ENCODE measurements around the gene REV1.
"Not testable (repeated sequence)": the region's sequence is repeated elsewhere in the genome, so short reads cannot be mapped to it uniquely, and the experiment has no call there.

The REV1 gene

DNA sequence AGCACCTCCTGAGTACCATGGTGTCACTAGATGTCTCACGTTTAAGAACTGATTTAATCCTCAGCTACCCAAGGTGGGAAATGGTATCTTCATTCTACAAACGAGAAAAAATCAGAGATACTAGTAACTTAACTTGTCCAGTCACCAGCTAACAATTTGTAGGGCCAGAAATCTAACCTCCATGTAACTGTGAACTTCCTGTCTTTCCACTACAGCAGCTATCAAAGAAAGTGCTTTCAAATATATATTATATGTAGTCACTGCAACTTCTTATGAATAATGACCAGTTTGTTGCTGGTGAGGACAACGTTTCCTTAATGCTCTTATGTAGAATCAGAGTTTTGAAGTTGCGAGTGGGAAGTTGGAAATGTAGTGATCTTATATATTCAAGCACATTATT is 1.9 kb downstream of the REV1 start:
- DNase-seq (ENCODE audit: low read depth in 1 of 2, low spot score in 1 of 2) = no peak

DNA sequence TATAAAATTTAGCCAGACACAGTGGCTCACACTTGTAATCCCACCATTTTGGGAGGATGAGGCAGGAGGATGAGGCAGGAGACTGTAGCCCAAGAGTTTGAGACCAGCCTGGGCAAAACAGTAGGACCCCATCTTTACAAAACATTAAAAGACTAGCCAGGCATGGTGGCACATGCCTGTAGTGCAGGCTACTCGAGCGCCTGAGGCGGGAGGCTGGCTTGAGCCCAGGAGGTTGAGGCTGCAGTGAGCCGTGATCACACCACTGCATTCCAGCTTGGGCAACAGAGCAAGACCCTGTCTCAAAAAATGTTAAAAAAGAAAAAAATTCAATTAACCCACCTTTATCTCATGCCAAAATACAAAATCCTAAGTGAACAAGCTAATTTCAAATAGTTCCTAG is 4.0 kb downstream of the REV1 start:
- DNase-seq (ENCODE audit: low read depth in 1 of 2, low spot score in 1 of 2) = no peak

DNA sequence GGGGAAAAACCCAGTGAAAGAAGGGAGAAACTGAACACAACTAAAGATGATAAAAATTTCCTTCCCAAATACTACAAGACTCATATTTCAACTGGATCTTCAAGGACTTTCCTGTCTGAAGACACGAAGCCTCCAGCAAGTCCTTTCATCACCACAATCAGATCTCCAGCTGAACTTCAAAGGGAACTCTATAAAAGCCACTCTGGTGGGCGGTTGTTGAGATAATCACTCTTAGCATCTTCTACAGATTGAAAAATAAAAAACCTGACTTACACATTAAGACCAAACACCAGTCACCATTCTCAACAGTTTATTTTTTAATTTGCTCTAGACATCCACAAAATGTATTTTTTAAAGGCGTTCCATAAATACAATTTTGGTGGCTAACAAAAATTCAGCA is 4.4 kb downstream of the REV1 start:
- DNase-seq (ENCODE audit: low read depth in 1 of 2, low spot score in 1 of 2) = no peak

DNA sequence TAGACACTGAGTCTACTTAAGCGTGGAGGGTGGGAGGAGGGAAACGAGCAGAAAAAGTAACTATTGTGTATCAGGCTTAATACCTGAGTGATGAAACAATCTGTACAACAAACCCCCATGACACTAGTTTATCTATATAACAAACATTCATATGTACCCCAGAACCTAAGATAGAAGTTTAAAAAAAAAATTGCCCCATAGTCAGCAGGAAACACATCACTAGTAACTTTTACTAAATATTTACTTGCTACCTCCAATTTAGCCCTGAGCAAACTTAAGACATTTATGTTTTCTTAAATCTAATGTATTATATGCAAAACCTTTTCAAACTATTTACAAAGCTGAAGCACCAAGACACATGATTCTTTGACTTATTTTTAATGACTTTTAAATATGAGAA is 5.6 kb downstream of the REV1 start:
- DNase-seq (ENCODE audit: low read depth in 1 of 2, low spot score in 1 of 2) = no peak

DNA sequence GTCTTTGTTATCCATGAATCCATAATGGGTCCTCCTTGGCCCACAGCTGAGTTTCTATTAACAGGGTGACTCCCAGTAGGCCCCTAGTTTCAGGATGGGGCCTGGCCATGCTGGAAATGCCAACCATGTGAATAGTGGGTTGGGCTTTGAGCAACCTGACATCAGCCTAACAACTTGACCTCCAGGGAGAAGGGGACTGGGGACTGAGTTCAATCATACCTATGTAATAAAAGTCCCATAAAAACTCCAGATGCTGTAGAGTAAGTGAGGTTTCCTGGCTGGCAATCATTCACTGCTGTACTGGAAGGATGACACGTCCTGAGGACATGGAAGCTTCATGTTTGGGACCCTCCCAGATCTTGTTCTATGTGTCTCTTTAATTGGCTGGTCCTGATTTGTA is 7.9 kb downstream of the REV1 start:
- no peak for DNase-seq (ENCODE audit: low read depth in 1 of 2, low spot score in 1 of 2)

DNA sequence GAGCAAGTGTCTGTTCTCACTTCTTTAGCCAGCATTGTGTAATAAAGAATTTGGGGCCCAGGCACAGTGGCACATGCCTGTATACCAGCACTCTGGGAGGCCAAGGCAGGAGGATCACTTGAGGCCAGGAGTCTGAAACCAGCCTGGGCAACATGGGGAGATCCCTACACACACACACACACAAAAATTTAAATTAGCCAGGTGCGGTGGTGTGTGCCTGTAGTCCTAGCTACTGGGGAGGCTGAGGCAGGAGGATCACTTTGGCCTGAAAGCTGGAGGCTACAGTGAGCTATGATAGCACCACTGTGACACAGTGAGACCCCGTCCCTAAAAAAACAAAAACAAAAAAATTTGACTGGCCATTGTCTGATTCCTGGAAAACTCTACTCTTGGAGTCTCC is 8.3 kb downstream of the REV1 start:
- DNase-seq (ENCODE audit: low read depth in 1 of 2, low spot score in 1 of 2) = no peak

DNA sequence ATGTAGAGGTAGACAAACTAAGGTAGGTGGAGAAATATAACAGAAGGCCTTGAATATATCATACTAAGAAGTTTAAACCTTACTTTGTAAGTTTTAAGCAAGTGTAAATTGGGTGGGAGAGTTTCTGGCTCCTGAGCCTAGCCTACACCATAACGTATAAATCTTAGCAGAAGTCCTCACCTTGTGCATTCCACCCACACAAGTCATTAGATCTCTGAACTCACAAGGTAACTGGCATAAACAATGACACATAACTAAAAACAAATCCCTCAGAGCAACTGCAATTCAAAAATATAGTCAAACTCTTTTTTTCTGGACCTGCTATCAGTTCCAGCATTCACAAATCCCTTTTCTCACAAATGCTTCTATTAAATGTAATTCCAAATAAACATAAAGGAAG is 9.4 kb downstream of the REV1 start:
- no peak for DNase-seq (ENCODE audit: low read depth in 1 of 2, low spot score in 1 of 2)

DNA sequence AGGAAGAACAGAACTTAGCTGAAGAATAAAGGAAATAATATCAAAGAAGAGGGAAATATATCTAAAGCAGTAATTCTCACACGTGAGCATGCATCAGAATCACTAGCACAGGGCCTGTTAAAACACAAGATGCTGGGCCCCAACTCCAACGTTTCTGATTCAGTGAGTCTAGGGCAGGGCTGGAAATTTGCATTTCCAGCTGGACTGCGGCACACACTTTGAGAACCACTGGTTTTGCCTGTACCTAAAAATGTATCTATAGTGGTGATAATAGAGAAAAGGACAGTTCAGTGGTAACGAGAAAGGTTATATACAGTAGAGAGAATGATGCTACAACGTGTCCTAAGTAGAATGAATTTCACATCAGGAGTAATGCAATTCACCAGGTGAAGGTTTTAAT is 11.2 kb downstream of the REV1 start:
- DNase-seq (ENCODE audit: low read depth in 1 of 2, low spot score in 1 of 2) = no peak

DNA sequence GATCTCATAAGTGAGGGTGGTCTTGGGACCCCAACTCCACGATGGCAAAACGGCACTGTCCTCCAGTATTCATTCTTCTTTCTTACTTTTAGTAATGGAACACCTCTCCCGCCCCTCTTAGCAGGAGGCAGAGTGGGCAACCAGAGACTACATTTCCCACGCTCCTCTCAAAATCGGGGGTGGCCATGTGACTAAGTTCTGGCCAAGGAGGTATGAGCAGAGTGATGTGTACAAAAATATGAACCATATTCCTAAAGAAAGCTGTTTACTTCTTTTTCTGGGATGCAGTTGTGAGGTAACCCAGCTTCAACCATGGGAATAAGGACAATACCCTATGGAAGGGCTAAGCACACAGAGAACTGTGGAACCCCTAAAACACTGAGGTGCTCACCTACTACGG is 12.8 kb downstream of the REV1 start:
- no peak for DNase-seq (ENCODE audit: low read depth in 1 of 2, low spot score in 1 of 2)

DNA sequence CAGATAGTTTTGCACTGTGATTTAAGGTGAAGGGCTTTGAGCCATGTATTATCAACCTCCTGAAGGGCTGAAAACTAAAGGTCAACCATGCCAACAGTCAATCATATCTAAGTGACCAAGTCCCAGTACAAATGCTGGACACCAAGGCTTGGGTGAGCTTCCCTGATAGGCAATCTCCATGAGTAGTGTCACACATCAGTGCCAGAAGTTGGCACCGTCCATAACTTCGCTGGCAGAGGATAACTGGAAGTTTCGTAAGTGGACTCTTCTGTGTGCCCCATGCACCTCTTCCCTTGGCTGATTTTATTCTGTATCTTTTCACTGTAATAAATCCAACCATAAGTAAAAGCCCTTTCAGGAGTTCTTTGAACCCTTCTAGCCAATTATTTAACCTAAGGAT is 13.2 kb downstream of the REV1 start:
- no peak for DNase-seq (ENCODE audit: low read depth in 1 of 2, low spot score in 1 of 2)

DNA sequence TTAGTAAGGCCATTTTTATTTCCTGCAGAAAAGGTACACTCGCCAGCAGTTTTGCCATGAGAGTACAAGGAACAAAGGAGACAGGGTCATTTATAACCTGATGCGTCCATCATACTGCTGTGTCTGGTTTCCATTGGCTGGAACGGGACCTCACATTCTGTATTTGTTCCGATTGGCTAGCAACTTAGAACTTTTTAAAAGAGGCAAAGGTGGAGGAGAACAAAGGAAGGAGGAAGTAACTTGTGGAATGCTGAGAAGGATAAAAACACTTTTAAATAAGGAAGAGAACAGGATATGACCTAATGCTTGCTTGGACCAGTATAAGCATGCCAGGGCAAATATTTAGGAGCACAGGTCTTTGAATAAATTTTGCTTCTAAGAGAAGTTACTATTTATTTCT is 14.7 kb downstream of the REV1 start:
- DNase-seq (ENCODE audit: low read depth in 1 of 2, low spot score in 1 of 2) = not testable (repeated sequence)

DNA sequence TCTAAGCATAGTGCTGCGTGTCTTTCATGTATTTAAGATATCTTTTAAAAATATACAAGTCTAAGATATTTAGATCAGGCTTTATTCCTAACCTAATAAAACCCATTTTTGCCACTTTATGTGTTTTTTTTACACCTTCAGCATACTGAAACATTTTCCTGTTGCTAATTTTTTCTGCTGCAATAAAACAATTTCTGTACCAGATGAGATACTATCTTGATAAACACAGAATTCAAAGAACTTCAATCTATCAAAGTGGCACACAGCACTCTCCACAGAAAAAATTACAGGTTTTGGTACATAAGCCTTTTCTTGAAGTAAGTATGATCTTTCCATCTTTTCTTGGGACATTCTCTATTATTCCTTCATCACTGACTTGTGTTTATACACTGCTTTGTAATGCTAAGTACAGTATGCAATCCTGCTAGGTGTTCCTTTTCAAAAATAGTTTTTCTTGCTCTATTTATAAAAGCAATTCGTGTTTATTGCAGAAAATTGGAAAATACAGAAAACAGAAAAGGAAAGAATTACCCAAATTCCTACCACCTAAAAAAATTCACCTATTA is 16.2 kb downstream of the REV1 start:
- no peak for DNase-seq (ENCODE audit: low read depth in 1 of 2, low spot score in 1 of 2)

DNA sequence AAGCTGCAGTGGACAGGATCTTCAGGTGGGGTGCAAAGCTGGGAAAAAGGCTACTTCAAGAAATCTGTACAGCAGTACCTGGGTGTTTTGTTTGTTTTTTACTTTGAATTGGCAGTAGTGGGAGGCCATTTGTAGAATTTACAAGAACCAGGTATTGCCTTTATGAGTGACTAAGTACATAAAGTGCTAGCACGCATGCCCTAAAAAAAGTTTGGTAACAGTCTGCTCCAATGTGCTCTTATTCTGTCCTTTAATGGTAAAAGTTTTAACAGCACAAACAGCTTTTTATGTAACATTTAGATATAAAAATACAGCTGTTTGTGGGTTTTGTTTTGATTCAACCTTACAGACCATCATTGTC is 17.2 kb downstream of the REV1 start:
- no peak for DNase-seq (ENCODE audit: low read depth in 1 of 2, low spot score in 1 of 2)

DNA sequence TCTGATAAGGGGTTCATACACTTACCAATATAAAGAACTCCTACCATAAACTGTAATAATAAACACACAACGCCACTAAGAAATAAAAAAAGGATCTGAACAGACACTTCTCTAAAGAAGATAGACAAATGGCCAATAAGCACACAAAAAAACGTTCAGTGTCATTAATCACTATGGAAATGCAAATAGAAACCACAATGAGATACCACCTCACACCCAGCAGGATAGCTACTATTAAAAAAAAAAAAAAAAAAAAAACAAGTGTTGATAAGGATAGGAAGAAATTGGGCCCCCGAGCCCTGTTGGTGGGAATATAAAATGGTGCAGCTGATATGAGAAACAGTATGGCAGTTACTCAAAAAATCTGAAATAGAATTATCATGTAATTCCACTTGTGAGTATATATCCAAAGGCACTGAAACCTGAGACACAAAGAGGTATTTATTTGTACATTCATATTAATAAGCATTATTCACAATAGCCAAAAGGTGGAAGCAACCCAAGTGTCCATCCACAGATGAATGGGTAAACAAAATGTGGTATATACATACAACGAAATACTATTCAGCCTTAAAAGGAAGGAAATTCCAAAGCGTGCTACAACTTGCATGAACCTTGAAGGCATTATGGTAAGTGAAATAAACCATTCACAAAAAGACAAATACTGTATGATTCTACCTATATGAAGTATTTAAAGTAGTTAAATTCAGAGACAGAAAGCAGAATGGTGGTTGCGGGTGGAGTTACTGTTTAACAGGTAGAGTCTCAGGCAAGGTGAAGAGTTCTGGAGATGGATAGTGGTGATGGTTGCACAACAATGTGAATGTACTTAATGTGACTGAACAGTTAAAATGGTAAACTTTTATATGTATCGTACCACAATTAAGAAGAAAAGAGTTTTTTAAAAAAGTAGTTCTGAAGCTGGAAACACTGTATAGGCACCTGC is 17.9 kb downstream of the REV1 start:
- DNase-seq (ENCODE audit: low read depth in 1 of 2, low spot score in 1 of 2) = no peak

DNA sequence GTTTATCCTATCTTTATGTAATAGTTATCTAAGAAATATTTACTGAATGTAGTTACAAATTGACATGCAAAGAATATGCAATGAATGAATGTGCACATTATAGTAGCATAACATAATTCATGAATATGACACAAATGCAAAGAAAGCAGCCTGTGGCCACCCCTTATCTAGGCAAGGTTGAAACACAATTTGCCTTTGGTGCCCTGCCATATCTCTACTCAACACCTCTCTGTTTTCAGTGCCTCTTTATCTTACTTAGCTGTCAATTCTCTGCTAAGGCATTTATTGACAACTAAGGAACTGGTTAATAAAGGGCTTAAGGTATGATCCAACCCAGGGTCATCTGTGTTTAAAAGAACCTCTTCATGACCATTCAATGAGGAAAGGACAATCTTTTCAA is 18.9 kb downstream of the REV1 start:
- DNase-seq (ENCODE audit: low read depth in 1 of 2, low spot score in 1 of 2) = no peak

DNA sequence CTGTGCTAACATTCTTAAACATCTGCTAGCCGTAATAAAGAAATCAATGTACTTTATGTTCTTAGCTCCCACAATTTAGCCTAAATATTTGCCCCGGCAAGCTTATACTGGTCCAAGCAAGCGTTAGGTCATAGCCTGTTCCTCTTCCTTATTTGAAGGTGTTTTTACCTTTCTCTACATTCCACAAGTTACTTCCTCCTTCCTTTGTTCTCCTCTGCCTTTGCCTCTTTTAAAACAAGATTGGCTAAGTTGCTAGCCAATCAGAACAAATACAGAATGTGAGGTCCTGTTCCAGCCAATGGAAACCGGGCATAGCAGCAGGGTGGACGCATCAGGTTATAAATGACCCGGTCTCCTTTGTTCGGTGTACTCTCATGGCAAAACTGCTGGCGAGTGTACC is 19.4 kb downstream of the REV1 start:
- not testable (repeated sequence) for DNase-seq (ENCODE audit: low read depth in 1 of 2, low spot score in 1 of 2)

DNA sequence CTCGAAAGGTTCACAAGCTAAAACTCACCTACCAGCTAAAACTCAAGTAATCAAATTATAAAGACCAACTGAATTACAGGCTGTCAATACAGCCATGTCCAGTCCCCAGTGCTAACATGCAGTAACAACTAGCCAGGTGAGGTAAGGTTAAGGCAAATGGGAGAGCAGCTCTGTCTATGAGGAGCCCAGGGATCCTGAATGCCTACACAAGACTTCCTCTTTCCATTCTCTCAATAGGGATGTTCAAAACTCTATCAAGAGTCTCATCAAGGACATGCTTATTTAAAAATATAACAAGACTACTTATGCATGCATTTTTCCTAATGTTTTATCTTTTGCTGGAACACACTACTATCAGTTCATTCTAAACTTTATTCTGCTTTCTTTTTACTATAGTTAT is 20.4 kb downstream of the REV1 start:
- DNase-seq (ENCODE audit: low read depth in 1 of 2, low spot score in 1 of 2) = no peak

DNA sequence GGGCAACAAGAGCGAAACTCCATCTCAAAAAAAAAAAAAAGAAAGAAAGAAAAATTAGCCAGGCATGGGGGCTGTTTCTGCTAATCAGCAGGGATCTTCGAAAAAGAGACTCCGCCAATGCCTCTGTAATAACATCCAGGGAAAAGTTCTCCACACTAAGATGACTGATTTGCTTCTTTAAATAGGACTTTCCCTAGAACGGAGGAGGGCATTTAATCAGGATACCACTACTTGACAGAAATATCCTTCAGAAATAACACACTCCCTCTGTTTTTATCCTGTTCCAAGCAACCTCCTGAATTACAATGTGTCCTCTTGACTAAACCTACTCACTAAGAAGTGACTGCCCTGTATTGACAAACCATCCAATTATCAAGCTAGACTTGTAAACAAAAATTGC is 21.7 kb downstream of the REV1 start:
- DNase-seq (ENCODE audit: low read depth in 1 of 2, low spot score in 1 of 2) = no peak

DNA sequence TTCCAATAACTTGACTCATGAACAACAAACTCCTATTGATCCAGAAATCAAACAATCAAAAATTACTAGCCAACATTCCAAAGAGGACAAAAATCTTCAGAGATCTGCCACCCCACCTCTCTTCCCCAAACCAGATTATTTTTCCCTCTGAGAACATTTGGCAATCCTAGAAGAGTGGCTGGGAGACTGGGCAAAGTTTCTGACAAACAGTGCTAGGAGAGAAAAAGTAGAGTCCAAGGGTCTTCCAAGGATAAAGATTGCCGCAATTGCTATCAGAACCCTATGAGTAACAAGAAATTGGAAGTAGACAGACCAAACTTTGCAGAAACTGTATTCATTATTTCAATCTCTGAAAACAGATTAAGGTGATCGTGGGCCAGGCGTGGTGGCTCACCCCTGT is 22.4 kb downstream of the REV1 start:
- no peak for DNase-seq (ENCODE audit: low read depth in 1 of 2, low spot score in 1 of 2)

DNA sequence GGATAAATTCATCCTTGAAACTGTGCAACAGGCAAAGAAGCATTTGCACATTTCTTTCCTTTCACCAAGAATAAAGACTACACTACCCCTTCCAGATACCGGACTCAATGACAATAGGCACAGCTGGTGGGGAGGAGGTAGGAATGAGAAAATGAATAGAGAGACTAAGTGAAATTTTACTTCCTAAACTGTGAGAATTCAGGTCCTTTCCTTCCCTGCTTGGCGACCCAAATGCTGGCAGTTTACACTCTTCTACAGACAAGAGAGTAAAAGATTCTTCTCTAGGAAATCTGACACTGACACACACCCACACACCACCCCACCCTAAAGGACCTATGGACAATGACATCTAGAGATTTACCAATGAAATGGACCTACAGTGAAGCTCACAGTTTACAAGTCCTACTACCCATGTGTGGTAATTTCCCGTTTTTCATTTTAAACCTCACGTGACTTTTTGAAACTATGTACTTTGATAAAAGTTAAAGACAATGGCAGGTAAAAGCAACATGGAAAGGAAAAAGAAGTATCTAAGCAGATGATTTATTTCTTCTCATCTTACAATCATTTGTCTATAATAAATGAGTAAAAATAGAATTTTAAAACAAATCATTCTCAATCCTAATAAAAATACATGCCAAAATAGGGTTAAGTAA is 27.9 kb downstream of the REV1 start:
- no peak for DNase-seq (ENCODE audit: low read depth in 1 of 2, low spot score in 1 of 2)

DNA sequence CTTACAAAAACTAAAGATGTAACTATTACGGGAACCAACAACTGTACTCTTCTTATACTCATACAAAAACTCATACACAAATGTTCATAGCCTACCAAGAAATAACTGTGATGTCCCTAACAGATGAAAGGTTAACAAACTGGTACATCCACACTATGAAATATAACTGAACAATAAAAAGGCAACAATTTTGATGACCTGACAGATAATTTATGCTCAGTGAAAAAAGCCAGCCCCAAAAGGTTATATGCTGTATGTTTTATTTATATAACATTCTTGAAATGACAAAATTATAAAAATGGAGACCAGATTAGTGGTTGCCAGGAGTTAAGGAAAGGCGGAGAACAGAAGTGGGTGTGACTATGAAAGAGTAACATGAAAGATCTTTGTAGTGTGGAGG is 31.3 kb downstream of the REV1 start:
- DNase-seq (ENCODE audit: low read depth in 1 of 2, low spot score in 1 of 2) = no peak

DNA sequence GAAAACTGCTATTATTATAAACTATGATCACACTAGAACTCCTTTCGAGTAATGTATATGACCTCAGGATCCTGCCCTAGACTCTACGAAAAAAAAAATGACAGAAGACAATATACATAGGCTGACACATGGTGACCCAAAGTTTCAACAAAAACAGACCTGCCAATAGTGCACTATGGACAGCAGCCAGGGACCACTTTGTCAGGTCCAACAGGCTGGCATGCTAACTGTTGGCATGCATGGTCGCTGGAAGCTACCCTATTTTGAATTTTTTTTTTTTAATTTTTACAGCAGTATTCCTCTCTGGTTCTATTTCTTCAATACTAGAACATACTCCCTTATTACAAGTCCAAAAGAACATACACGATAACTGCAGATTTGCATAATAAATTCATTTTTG is 38.1 kb downstream of the REV1 start:
- DNase-seq (ENCODE audit: low read depth in 1 of 2, low spot score in 1 of 2) = no peak

DNA sequence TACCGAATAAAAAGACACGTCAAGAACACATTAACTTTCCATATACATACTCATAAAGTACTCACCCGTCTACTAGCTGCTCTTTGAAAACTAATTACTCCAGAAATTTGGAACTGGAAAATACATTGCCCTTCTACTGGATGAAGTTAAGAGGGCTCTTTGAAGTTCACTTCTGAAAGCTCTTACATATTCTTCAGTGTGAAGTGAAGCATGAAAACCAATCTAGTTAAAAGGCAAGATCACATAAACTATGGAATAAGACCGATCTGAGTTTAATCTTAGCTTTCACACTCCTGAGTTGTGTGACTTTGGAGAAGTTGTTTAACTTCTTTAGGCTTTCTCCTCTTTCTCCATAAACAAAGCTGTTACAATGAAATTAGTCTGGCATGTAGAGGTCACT is 38.5 kb downstream of the REV1 start:
- no peak for DNase-seq (ENCODE audit: low read depth in 1 of 2, low spot score in 1 of 2)
